Prostate gland (tissue), 2 donors: ENCODE data around the gene SACM1L. TPM values are rescaled to one million over a fixed set of nuclear protein-coding genes. Genes with fewer than 3 reads are reported as not detected.

Source experiments
- DNase-seq: peaks from one replicate; pipeline ENCODE4 v3.0.0-alpha.2; 2019; ENCODE audit warnings: low spot score
- H3K27ac ChIP-seq, 2 donors: fragments of 200-600 bp; sonication (generic); 2 replicates each; pipeline ENCODE4 v1.5.1; 2017 to 2019
- H3K27me3 ChIP-seq: fragments of 200-600 bp; sonication (generic); replicated peaks from 2 replicates; pipeline ENCODE4 v1.5.1; 2019; ENCODE audit not compliant: insufficient read depth
- H3K36me3 ChIP-seq, 2 donors: fragments of 200-600 bp; sonication (generic); 1 replicate in 1 of 2; 2 replicates in 1 of 2; pipeline versions ENCODE4 v1.5.1 to v1.8.1; 2017 to 2019
- H3K4me1 ChIP-seq: fragments of 200-600 bp; sonication (generic); replicated peaks from 2 replicates; pipeline ENCODE4 v1.5.1; 2019
- H3K4me3 ChIP-seq, 2 donors: fragments of 200-600 bp; sonication (generic); 2 replicates each; pipeline ENCODE4 v1.5.1; 2017 to 2019
- H3K9me3 ChIP-seq: fragments of 200-600 bp; sonication (generic); 2 replicates; pipeline ENCODE4 v1.5.1; 2017
- POLR2A ChIP-seq: fragments of 450-650 bp; IDR thresholded peaks from one replicate; pipeline ENCODE4 v1.6.1; 2016; ENCODE audit warnings: antibody characterized with exemption, mild to moderate bottlenecking
- POLR2AphosphoS5 ChIP-seq: sonication (generic); formaldehyde crosslinking; IDR thresholded peaks from one replicate; pipeline ENCODE4 v1.6.1; 2017; ENCODE audit warnings: antibody characterized with exemption
- WGBS: methylation state at CpG from one replicate; pipeline ENCODE4 v1.1.5; 2018; 5-methylcytosine and 5-hydroxymethylcytosine counted together
- intact Hi-C: fragments of 100-400 bp; cut with DNase I; formaldehyde crosslinking; loops from one replicate; pipeline ENCODE4 v1.14.2; 2022
- total RNA-seq, 2 donors: library from RNA; depleted of rRNA; stranded (reverse); fragments of >200 nt; gene quantifications; one replicate each; pipeline ENCODE4 v1.1.0, GENCODE V29; 2016
- TF ChIP-seq, protein P1 (sequence below), 4 experiments: fragments of 200-600 bp in 2 of 4; fragments of 450-650 bp in 2 of 4; sonication (generic) in 2 of 4; IDR thresholded peaks; 1 replicate in 3 of 4; 2 replicates in 1 of 4; pipeline ENCODE4 v1.5.1; 2016 to 2019; ENCODE audit warnings: antibody characterized with exemption in 4 of 4, mild to moderate bottlenecking in 2 of 4, moderate library complexity in 2 of 4

SACM1L gene
- total RNA-seq, 2 donors from 2014 or later = 56.6 to 62.8 TPM

DNA sequence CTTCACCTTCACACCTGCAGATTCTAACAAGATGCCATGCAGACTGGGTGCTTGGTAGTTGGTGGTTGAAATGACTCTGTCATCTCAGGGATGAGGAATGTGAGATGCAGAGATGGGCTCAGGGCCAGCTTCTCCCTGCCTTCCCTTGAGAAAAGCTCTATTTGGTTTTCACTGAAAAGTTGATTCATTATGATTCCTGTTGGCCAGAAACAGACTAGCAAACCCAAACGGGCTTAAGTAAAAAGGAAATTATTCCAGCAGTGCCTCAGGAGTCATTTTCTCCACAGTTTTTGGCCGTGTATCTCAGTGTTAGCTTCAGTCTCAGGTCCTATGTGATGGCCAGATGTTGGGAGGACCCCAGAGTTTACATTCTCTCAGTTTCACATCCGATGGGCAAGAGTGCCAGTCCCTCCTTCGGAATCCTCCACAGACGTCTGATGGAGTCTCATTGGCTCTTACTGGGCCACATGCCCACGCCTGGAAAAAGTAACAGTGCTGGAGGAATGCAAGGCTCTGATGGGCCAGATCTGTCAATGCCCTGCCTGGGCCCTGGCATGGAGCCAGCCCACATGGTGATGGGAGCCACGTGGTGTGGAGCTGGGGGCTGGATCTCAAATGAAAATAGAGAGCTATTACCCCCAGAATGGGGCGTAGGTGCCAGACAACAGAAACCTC is 22.3 kb upstream of the SACM1L start:
- intact Hi-C loops = loop anchor here (10.0 kb wide), 1 partner anchor 442 kb away; the partner anchor contains the start of gene TMEM158
- 34% methylated on average over 8 of the region's 8 CpGs for WGBS

DNA sequence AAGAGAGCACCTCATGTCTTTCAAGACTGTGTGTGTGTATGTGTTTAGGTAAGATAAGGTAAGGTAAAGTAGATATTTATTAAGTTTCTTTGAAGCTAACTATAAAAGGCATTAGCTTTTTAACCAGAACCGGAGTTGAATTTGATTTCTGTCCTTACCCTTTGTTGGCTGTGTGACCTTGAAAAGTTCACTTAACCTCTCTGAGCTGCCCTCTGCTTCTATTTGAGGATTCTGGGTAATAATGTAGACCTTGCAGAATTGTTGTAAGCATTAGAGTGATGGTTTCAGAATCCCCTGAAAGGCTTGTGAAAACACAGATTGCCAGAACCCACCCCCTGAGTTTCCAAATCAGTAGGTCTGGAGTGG is 21.6 kb upstream of the SACM1L start:
- WGBS = 91% methylated on average over 1 of the region's 1 CpG
- TF ChIP-seq POLR2A = no peak
- TF ChIP-seq, protein P1, sequence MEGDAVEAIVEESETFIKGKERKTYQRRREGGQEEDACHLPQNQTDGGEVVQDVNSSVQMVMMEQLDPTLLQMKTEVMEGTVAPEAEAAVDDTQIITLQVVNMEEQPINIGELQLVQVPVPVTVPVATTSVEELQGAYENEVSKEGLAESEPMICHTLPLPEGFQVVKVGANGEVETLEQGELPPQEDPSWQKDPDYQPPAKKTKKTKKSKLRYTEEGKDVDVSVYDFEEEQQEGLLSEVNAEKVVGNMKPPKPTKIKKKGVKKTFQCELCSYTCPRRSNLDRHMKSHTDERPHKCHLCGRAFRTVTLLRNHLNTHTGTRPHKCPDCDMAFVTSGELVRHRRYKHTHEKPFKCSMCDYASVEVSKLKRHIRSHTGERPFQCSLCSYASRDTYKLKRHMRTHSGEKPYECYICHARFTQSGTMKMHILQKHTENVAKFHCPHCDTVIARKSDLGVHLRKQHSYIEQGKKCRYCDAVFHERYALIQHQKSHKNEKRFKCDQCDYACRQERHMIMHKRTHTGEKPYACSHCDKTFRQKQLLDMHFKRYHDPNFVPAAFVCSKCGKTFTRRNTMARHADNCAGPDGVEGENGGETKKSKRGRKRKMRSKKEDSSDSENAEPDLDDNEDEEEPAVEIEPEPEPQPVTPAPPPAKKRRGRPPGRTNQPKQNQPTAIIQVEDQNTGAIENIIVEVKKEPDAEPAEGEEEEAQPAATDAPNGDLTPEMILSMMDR (IDR thresholded peaks at IDR 0.05) = no peak
- no peak for TF ChIP-seq POLR2AphosphoS5
- intact Hi-C loops = loop anchor here (10.0 kb wide), 1 partner anchor 443 kb away; the partner anchor contains the start of gene TMEM158
- no peak overlapping the region for H3K27ac ChIP-seq
- DNase-seq = no peak
- H3K36me3 ChIP-seq = no peaks in the 10 kb centered on the region
- H3K9me3 ChIP-seq = no peaks in the 10 kb centered on the region
- no peaks in the 10 kb centered on the region for H3K27me3 ChIP-seq
- peaks cover 6% of the 10 kb centered on the region for H3K4me1 ChIP-seq
- H3K4me3 ChIP-seq = no peak overlapping the region

More for the DNA sequence above, 22.3 kb upstream of the SACM1L start:
- no peaks in the 10 kb centered on the region for H3K36me3 ChIP-seq
- H3K27me3 ChIP-seq = no peaks in the 10 kb centered on the region
- TF ChIP-seq, protein P1 (IDR thresholded peaks at IDR 0.05) = no peak
- TF ChIP-seq POLR2A = no peak
- TF ChIP-seq POLR2AphosphoS5 = no peak
- H3K9me3 ChIP-seq = no peaks in the 10 kb centered on the region
- no peak for DNase-seq
- peaks cover 6% of the 10 kb centered on the region for H3K4me1 ChIP-seq
- no peak overlapping the region for H3K4me3 ChIP-seq
- H3K27ac ChIP-seq = no peak overlapping the region

DNA sequence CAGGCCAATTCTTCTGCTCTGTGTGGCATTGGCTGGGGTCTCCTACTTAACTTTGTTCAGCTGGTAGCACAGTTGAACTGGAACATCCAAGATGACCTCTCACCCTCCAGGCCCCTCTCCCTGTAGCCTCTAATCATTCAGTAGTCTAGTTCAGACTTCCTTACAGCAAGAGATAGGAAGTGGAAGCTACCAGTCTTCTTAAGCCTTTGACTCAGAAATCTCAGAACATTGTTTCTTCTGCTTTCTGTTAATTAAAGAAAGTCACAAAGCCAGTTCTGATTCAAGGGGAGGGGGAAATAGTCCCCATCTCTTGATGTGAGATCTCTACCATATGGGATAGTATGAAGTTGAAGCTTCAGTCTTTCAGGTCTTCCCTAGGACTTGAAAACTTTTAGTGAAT is 18.8 kb upstream of the SACM1L start:
- no peak for DNase-seq
- Histone ChIP-seq H3K4me1 (no peaks in the 10 kb centered on the region), H3K27me3 (no peaks in the 10 kb centered on the region), H3K9me3 (no peaks in the 10 kb centered on the region), H3K27ac (no peak overlapping the region), H3K36me3 (no peaks in the 10 kb centered on the region), H3K4me3 (no peak overlapping the region)
- TF ChIP-seq POLR2AphosphoS5 = no peak
- TF ChIP-seq, protein P1 (IDR thresholded peaks at IDR 0.05) = no peak
- no peak for TF ChIP-seq POLR2A
- intact Hi-C loops = no loop called here

DNA sequence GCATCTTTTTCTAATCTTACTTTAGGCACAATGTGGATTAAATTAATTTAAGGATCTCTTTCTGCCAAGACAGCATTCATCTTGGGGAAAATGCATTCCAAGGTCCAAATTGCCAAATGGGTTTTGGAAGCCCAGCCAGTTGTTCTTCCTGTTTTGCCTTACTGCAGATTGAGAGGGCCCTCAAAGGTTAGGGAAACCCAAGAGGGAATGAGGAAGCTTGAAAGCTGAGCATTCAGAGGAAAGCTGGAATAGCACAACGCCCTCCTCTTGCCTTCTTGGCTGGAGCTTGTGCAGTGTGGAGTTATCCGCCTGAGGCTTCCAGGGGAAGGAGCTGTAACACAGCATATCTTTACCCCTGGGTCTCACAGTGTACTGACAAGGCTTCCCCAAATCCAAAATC is 18.2 kb upstream of the SACM1L start:
- Histone ChIP-seq H3K9me3 (no peaks in the 10 kb centered on the region), H3K27me3 (no peaks in the 10 kb centered on the region), H3K4me1 (peaks cover 2% of the 10 kb centered on the region), H3K4me3 (no peak overlapping the region), H3K36me3 (no peaks in the 10 kb centered on the region), H3K27ac (peak overlapping the region in 1 of 2 donors; percentile 1)
- DNase-seq = no peak
- TF ChIP-seq POLR2AphosphoS5 (peak; percentile 27), POLR2A (no peak)
- 28% methylated on average over 2 of the region's 2 CpGs for WGBS
- intact Hi-C loops = no loop called here

DNA sequence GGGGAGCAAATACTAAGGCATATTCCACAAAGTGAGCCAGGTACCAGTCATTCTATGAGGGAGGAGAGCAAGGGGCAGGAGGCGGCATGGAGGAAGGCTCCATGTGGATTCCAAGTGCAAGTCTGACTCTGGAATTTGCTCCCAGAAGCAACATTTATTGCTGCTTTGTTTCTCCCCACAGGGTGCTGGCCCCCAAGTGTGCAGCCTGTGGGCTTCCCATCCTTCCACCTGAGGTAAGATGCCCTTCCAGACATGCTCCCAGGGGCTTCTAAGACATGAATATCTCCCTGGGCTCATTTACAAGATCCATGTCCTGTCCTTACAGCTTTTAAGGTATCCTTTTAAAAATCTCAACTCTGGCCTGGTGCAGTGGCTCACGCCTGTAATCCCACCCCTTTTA is 15.9 kb upstream of the SACM1L start:
- Histone ChIP-seq H3K9me3 (no peaks in the 10 kb centered on the region), H3K4me1 (peaks cover 13% of the 10 kb centered on the region), H3K36me3 (no peaks in the 10 kb centered on the region), H3K27ac (no peak overlapping the region), H3K4me3 (no peak overlapping the region), H3K27me3 (no peaks in the 10 kb centered on the region)
- DNase-seq = no peak
- WGBS = 97% methylated on average over 2 of the region's 2 CpGs
- intact Hi-C loops = no loop called here
- TF ChIP-seq POLR2AphosphoS5 = no peak
- no peak for TF ChIP-seq POLR2A
- TF ChIP-seq, protein P1 (IDR thresholded peaks at IDR 0.05) = no peak
